ENCODE results near the gene ZSCAN16.
A peak's percentile ranks its signal among the peaks of the same experiment; 100 is the strongest.

ZSCAN16 gene

GRCh38 chr6:28124971-28125353 is 553 bp downstream of the ZSCAN16 start:
- ChIA-PET POLR2A (interaction anchor here (0.7 to 5.2 kb wide), 9 partner anchors 13 to 231 kb away, joined by 3 to 41 read pairs (median 4); partner anchors contain the start of genes ZKSCAN3, ZKSCAN8 and ZSCAN26), CTCF (no interaction called here)
- TF ChIP-seq PKNOX1 (IDR thresholded peaks at IDR 0.05) (no peak), L3MBTL2 (conservative IDR thresholded peaks at IDR 0.05) (no peak), LEF1 (IDR thresholded peaks at IDR 0.05; ENCODE audit: borderline replicate concordance) (no peak), FOXA1 (IDR thresholded peaks at IDR 0.05) (no peak), TARDBP (IDR thresholded peaks at IDR 0.05) (no peak), ARNT (IDR thresholded peaks at IDR 0.05) (no peak), CTBP1 (IDR thresholded peaks at IDR 0.05; ENCODE audit: borderline replicate concordance) (no peak), SP1 (IDR thresholded peaks at IDR 0.05) (no peak), FOXK2 (IDR thresholded peaks at IDR 0.05) (no peak), HDGF (IDR thresholded peaks at IDR 0.05; ENCODE audit: borderline replicate concordance) (no peak), BHLHE40 (IDR thresholded peaks at IDR 0.05; ENCODE audit: borderline replicate concordance) (no peak), SUZ12 (IDR thresholded peaks at IDR 0.05) (no peak)
- DNase-seq (ENCODE audit: extremely low spot score): no peak

DNA sequence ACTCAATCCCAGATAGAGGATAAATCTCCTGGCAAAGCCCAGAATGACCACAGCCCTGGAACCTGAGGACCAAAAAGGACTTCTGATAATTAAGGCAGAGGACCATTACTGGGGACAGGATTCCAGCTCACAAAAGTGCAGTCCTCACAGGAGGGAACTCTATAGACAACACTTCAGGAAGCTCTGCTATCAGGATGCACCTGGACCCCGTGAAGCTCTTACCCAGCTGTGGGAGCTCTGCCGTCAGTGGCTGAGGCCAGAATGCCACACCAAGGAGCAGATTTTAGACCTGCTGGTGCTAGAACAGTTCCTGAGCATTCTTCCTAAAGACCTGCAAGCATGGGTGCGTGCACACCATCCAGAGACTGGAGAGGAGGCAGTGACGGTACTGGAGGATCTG is 992 bp downstream of the ZSCAN16 start:
- no peak for TF ChIP-seq SUZ12 (IDR thresholded peaks at IDR 0.05)
- POLR2A ChIA-PET: interaction anchor here (1.4 to 5.2 kb wide), 4 partner anchors 12 to 230 kb away, joined by 3 to 41 read pairs (median 24); partner anchors contain the start of gene ZKSCAN8
- CTCF ChIA-PET: no interaction called here
- DNase-seq (ENCODE audit: extremely low spot score): no peak

- TF ChIP-seq PKNOX1 (IDR thresholded peaks at IDR 0.05): no peak
- TF ChIP-seq BHLHE40 (IDR thresholded peaks at IDR 0.05; ENCODE audit: borderline replicate concordance): no peak
- no peak for TF ChIP-seq SP1 (IDR thresholded peaks at IDR 0.05)
- no peak for TF ChIP-seq ZNF384 (IDR thresholded peaks at IDR 0.05)
- TF ChIP-seq CTBP1 (IDR thresholded peaks at IDR 0.05; ENCODE audit: borderline replicate concordance): no peak
- no peak for TF ChIP-seq NFRKB (IDR thresholded peaks at IDR 0.05)
- no peak for TF ChIP-seq FOXM1 (IDR thresholded peaks at IDR 0.05; ENCODE audit: borderline replicate concordance)
- no peak for TF ChIP-seq ARNT (IDR thresholded peaks at IDR 0.05)
- no peak for TF ChIP-seq SUZ12 (IDR thresholded peaks at IDR 0.05)
- no peak for TF ChIP-seq FOXA1 (IDR thresholded peaks at IDR 0.05)
- TF ChIP-seq HDGF (IDR thresholded peaks at IDR 0.05; ENCODE audit: borderline replicate concordance): no peak
- no peak for TF ChIP-seq ELF4 (IDR thresholded peaks at IDR 0.05)
- TF ChIP-seq FOXK2 (IDR thresholded peaks at IDR 0.05): no peak
- DNase-seq (ENCODE audit: extremely low spot score): no peak
- CTCF ChIA-PET: interaction anchor here (0.6 kb wide), 1 partner anchor 415 kb away, joined by 3 read pairs; no protein-coding TSS in a partner anchor
- POLR2A ChIA-PET: interaction anchor here (6.8 kb wide), 1 partner anchor 8 kb away, joined by 33 read pairs; the partner anchor contains the start of gene ZKSCAN8
Observed at GRCh38 chr6:28134015-28134414, 9.6 kb downstream of the ZSCAN16 start.

- ChIA-PET POLR2A (no interaction called here), CTCF (interaction anchor here (0.6 kb wide), 1 partner anchor 414 kb away, joined by 3 read pairs; no protein-coding TSS in a partner anchor)
- TF ChIP-seq HDGF (IDR thresholded peaks at IDR 0.05; ENCODE audit: borderline replicate concordance) (no peak), ZNF384 (IDR thresholded peaks at IDR 0.05) (peak; percentile 73)
- DNase-seq (ENCODE audit: extremely low spot score): no peak
Observed at GRCh38 chr6:28134716-28135115, 10.3 kb downstream of the ZSCAN16 start.

DNA sequence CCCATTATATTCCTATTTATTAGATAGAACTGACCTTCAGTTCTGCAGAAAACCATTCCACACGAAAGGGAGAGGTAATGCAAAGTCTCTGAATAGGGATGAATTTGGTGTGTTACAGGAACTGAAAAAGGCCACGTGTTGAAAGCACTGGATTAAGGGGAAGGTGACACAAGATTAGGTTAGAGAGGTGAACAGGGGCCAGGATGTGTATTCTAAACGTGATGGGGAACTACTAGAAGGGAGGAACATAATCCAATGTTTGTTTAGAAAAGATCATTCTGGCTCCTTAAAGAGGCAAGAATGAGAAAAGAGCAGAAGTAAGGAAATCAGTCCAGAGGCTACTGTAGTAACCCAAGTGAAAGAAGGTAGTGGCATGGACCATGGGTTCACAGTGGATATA is 11.0 kb downstream of the ZSCAN16 start:
- DNase-seq (ENCODE audit: extremely low spot score): no peak
- ChIA-PET CTCF (no interaction called here), POLR2A (interaction anchor here (0.5 to 2.2 kb wide), 3 partner anchors 31 to 220 kb away, joined by 3 to 18 read pairs (median 3); no protein-coding TSS in a partner anchor)
- TF ChIP-seq TARDBP (IDR thresholded peaks at IDR 0.05) (no peak), HDGF (IDR thresholded peaks at IDR 0.05; ENCODE audit: borderline replicate concordance) (no peak), ELF4 (IDR thresholded peaks at IDR 0.05) (no peak), LEF1 (IDR thresholded peaks at IDR 0.05; ENCODE audit: borderline replicate concordance) (no peak), NFRKB (IDR thresholded peaks at IDR 0.05) (no peak), FOXM1 (IDR thresholded peaks at IDR 0.05; ENCODE audit: borderline replicate concordance) (no peak), L3MBTL2 (conservative IDR thresholded peaks at IDR 0.05) (no peak), FOXA1 (IDR thresholded peaks at IDR 0.05) (no peak)

DNA sequence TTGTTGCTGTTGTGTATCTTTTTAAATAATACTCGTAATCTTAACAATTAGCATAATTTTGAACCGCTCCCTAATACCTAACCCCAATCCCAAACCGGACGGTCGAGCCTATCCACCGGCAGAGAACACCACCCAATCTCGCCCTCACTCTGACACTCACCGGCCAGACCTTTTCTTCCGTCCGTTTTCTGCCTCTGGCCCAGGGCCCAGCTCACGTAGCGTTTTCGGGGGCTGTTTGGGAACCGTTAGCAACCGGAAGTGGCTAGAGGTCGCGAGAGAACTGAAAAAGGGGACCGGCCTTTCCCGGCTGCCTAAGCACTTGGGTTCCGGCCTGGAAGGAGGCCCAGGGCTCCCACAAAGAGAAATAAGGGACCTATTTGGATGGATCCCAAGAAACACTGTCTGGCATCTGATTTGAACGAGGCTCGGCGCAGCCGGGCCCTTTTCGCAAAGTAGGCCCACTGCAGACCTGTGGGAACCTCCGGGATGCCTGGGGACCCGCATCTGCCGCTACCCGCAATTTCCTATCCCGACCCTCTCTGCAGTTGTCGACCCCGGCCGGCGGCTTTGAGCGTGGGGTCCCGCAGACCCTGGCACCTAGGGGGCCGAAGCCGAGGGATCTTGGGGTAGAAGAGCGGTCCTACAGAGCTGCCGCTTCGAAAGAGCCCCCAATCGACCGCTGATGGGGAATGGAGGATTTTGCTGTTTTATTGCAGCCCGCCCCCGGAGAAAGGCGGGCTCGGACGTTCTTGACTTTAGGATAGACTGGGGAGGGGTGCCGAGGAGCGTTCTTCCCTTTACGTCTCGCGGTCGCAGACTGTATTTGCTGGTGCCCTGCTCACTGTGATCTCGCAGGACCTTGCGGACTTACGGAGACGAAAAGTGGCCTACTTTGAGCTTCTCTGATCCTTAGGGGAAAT is 12.4 kb downstream of the ZSCAN16 start:
- ChIA-PET CTCF (interaction anchor here (0.6 kb wide), 1 partner anchor 927 kb away, joined by 3 read pairs; no protein-coding TSS in a partner anchor), POLR2A (interaction anchor here (0.6 to 3.9 kb wide), 32 partner anchors 10 to 1428 kb away, joined by 3 to 41 read pairs (median 4); partner anchors contain the start of genes PGBD1, ZKSCAN4, ZSCAN16 and ZSCAN26)
- TF ChIP-seq TARDBP (IDR thresholded peaks at IDR 0.05) (no peak), CTBP1 (IDR thresholded peaks at IDR 0.05; ENCODE audit: borderline replicate concordance) (peak; percentile 85; the same call in 1 of the 2 replicates), L3MBTL2 (conservative IDR thresholded peaks at IDR 0.05) (peak; percentile 87), NFRKB (IDR thresholded peaks at IDR 0.05) (peak; percentile 25; the same call in 1 of the 2 replicates), ELF4 (IDR thresholded peaks at IDR 0.05) (peak; percentile 63), FOXM1 (IDR thresholded peaks at IDR 0.05; ENCODE audit: borderline replicate concordance) (peak; percentile 92)
- DNase-seq (ENCODE audit: extremely low spot score): peak; percentile 71

All from HEK293T (cell line).